ENCODE data around the gene CNNM4.

Gene CNNM4

DNA sequence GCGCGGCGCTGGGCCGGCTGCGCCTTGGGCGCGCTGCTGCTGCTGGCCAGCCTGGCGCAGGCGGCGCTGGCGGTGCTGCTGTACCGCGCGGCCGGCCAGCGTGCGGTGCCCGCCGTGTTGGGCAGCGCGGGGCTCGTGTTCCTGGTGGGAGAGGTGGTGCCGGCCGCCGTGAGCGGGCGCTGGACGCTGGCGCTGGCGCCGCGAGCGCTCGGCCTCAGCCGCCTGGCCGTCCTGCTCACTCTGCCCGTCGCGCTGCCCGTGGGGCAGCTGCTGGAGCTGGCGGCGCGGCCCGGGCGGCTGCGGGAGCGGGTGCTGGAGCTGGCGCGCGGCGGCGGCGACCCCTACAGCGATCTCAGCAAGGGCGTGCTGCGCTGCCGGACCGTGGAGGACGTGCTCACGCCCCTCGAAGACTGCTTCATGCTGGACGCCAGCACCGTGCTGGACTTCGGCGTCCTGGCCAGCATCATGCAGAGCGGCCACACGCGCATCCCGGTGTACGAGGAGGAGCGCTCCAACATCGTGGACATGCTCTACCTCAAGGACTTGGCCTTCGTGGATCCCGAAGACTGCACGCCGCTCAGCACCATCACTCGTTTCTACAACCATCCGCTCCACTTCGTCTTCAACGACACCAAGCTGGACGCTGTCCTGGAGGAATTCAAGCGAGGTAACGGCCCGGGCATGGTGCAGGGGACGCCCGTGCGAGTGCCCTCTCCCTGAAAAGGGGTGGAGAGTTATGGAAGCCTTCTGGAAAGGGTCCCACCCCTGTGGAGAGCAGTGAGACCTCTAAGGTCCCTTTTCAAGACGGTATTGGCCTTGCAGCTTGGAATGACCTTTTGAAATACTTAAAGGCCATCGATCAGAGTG lies 56.4 kb downstream of the CNNM4 start:
- H3K27ac ChIP-seq (ENCODE audit: low read depth, low read length): no peak overlapping the region
- H3K9ac ChIP-seq (ENCODE audit: low read depth, low read length): peak overlapping the region; percentile 81
- peak overlapping the region; percentile 64 for H3K4me3 ChIP-seq (ENCODE audit: low read length)
- no peaks in the 10 kb centered on the region; the same call in 1 of the 2 replicates for H3K27me3 ChIP-seq (ENCODE audit: insufficient read depth, low read length)
- WGBS: 2% methylated on average over 89 of the region's 89 CpGs
- peaks cover 17% of the 10 kb centered on the region; the same call in 1 of the 2 replicates for H3K4me1 ChIP-seq (ENCODE audit: insufficient read depth, low read length)
- peaks cover 19% of the 10 kb centered on the region for H3K36me3 ChIP-seq (ENCODE audit: insufficient read depth, low read length)
- H3K9me3 ChIP-seq (ENCODE audit: insufficient read depth, low read depth, low read length): no peaks in the 10 kb centered on the region

DNA sequence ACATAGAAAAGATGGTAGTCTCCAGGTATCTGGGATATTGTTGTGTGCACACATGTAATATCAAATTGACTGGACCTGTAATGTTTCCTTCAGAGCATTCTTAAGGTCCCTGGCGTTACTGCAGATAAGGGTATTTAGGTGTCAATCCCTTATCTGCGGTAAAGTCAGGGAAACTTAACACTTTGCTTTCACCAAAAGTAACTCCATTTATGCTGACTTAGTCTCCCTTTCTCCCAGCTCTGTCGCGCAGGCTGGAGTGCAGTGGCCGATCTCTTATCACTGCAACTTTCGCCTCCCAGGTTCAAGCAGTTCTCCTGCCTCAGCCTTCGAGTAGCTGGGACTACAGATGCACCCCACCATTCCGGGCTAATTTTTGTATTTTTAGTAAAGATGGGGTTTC lies 57.2 kb downstream of the CNNM4 start:
- Histone ChIP-seq H3K4me1 (ENCODE audit: insufficient read depth, low read length) (peaks cover 17% of the 10 kb centered on the region; the same call in 1 of the 2 replicates), H3K9ac (ENCODE audit: low read depth, low read length) (no peak overlapping the region), H3K9me3 (ENCODE audit: insufficient read depth, low read depth, low read length) (no peaks in the 10 kb centered on the region), H3K4me3 (ENCODE audit: low read length) (peak overlapping the region; percentile 64), H3K27ac (ENCODE audit: low read depth, low read length) (no peak overlapping the region), H3K36me3 (ENCODE audit: insufficient read depth, low read length) (peaks cover 25% of the 10 kb centered on the region), H3K27me3 (ENCODE audit: insufficient read depth, low read length) (no peaks in the 10 kb centered on the region; the same call in 1 of the 2 replicates)
- 82% methylated on average over 8 of the region's 8 CpGs for WGBS

DNA sequence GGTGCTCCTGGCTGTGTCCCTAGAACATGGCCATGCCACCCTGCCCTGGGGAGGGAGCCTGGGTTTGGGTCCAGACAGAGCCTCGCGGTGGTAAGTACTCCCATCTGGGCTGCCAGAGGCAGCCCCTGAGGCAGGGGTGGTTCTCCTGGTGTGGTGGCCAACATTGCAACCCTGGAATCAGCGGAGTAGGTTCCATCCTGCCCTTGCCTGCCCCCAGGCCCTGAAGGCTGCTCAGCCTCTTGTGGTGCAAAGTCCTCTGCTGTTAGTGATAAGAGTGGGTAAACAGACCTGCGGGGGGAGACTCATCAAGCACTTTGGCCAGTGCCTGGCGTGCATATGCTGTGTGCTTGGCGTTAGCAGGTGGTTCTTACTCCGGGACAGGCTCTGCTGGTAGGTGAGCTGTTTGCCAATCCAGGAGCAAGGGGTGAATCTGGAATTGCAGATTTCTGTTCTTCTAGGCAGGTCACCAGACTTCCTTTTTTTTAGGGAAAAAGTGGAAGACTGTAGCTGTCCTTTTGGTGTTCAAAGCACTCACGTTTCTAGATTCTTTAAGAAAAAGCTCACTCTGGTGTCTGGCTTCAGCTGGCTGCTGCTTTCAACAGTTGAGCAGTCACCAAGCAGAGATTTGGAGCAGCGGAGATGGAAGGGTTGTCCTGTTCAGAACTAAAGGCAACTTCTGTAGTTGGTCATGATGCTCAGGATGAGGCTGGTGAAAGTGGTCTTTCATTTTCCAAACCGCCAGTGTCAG lies 58.6 kb downstream of the CNNM4 start:
- WGBS: 77% methylated on average over 10 of the region's 10 CpGs
- Histone ChIP-seq H3K9ac (ENCODE audit: low read depth, low read length) (no peak overlapping the region), H3K4me3 (ENCODE audit: low read length) (no peak overlapping the region)

DNA sequence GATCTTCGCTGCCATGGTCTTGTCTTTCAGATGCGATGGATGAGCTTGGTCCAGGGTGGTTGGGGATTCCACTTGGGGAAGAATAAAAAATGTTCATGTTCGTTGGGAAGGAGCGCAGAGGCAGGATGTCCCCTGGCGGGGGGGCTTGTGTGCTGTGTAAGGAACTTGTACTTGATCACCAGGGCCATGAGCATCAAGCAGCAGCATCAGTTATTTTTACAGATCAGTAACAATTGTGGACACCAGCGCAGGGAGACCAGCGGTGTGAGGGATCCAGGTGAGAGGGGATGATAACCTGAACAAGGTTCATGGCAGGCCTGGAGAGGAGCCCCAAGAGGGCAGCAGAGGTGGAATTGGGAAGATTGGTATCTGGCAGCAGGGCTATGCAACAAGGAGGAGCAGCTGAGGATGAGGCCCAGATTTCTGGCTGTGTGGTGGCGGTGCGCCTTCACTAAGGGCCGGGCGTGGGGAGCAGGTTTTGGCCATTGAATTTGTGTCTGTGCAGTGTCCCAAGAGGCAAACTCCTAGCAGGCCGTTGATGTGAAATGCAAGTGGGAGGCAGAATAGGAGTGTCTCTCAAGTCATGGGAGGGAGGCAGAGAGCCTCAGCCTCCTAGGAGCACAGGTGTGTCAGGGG lies 59.3 kb downstream of the CNNM4 start:
- Histone ChIP-seq H3K4me3 (ENCODE audit: low read length) (no peak overlapping the region), H3K4me1 (ENCODE audit: insufficient read depth, low read length) (peaks cover 15% of the 10 kb centered on the region; the same call in 1 of the 2 replicates), H3K9ac (ENCODE audit: low read depth, low read length) (no peak overlapping the region), H3K36me3 (ENCODE audit: insufficient read depth, low read length) (peaks cover 44% of the 10 kb centered on the region), H3K27me3 (ENCODE audit: insufficient read depth, low read length) (no peaks in the 10 kb centered on the region; the same call in 1 of the 2 replicates), H3K9me3 (ENCODE audit: insufficient read depth, low read depth, low read length) (no peaks in the 10 kb centered on the region), H3K27ac (ENCODE audit: low read depth, low read length) (no peak overlapping the region)
- 92% methylated on average over 12 of the region's 12 CpGs for WGBS

More for the DNA sequence above, 58.6 kb downstream of the CNNM4 start:
- Histone ChIP-seq H3K27me3 (ENCODE audit: insufficient read depth, low read length) (no peaks in the 10 kb centered on the region; the same call in 1 of the 2 replicates), H3K4me1 (ENCODE audit: insufficient read depth, low read length) (peaks cover 17% of the 10 kb centered on the region; the same call in 1 of the 2 replicates), H3K9me3 (ENCODE audit: insufficient read depth, low read depth, low read length) (no peaks in the 10 kb centered on the region), H3K27ac (ENCODE audit: low read depth, low read length) (no peak overlapping the region), H3K36me3 (ENCODE audit: insufficient read depth, low read length) (peaks cover 37% of the 10 kb centered on the region)

DNA sequence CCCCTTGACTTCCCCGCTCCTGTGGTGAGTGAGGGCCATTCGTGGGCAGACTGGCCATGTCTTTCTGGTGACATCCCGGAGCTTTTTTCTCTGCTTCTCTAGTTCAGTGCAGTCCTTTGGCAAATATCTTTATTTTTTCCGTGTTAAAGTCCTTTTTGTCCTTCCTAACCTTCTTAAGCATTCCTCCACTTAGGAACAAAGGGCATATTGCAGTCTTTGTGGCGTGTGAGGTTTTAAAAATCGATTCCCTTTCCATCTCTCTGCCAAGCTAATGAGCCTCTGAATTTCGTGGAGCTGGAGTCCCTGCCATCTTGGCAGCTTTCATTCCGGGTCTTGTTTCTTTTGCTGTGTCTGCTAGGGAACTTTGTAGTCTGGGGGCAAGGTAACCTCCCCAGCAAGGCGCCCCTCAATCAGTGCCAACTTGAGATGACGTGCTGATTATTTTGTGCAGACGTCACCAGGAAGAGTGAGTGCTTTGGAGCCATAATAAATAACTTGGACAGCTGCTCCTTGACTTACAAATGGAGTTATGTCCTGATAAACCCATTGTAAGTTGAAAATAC lies 60.5 kb downstream of the CNNM4 start:
- H3K4me1 ChIP-seq (ENCODE audit: insufficient read depth, low read length): peaks cover 14% of the 10 kb centered on the region; the same call in 1 of the 2 replicates
- H3K27me3 ChIP-seq (ENCODE audit: insufficient read depth, low read length): no peaks in the 10 kb centered on the region; the same call in 1 of the 2 replicates
- H3K36me3 ChIP-seq (ENCODE audit: insufficient read depth, low read length): peaks cover 55% of the 10 kb centered on the region
- H3K27ac ChIP-seq (ENCODE audit: low read depth, low read length): no peak overlapping the region
- H3K9me3 ChIP-seq (ENCODE audit: insufficient read depth, low read depth, low read length): no peaks in the 10 kb centered on the region
- no peak overlapping the region for H3K9ac ChIP-seq (ENCODE audit: low read depth, low read length)
- no peak overlapping the region for H3K4me3 ChIP-seq (ENCODE audit: low read length)
- WGBS: 91% methylated on average over 11 of the region's 11 CpGs

DNA sequence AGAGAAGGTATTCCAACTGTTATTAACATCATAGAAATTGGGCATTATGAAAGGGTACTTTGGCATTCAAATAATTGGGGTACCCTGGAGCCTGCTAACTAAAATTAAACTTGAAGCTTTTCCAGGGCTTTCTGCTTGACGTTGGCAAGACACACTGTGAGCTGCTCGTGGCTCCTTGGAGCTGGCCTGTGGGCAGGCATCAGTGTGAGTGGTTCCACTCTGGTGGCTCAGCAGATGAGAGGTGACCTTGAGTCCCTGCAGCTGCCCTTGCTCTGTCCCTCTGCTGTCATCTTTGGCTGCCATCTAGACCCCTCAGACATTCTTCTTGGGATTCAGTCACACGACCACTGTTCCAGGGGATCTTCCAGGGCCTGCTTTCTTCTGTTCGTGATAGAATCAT lies 62.1 kb downstream of the CNNM4 start:
- Histone ChIP-seq H3K9ac (ENCODE audit: low read depth, low read length) (no peak overlapping the region), H3K4me1 (ENCODE audit: insufficient read depth, low read length) (peaks cover 10% of the 10 kb centered on the region; the same call in 1 of the 2 replicates), H3K27ac (ENCODE audit: low read depth, low read length) (no peak overlapping the region), H3K36me3 (ENCODE audit: insufficient read depth, low read length) (peaks cover 68% of the 10 kb centered on the region), H3K27me3 (ENCODE audit: insufficient read depth, low read length) (no peaks in the 10 kb centered on the region; the same call in 1 of the 2 replicates), H3K4me3 (ENCODE audit: low read length) (no peak overlapping the region), H3K9me3 (ENCODE audit: insufficient read depth, low read depth, low read length) (no peaks in the 10 kb centered on the region)
- 91% methylated on average over 4 of the region's 4 CpGs for WGBS

DNA sequence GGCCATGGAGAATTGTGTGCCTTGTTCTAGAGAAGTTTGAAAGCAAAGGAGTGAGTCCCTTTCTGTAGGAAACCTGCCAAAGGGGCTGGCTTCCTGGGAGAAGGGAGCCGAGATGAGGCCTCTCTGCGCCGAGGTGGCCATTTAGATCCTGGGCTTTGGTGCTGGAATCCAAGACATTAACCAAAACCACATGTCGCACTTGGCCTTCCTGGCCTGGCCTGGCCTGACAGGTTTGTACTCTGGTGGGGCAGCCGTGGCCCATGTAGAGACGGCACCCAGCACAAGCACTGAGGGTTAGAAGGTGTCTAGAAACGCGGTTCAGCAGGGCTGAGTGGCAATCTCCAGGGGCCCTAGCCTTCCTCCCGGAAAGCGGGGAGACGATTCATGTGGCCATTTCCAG lies 62.5 kb downstream of the CNNM4 start:
- Histone ChIP-seq H3K4me1 (ENCODE audit: insufficient read depth, low read length) (0 out of 2 replicates have a peak, but pooled peaks cover 6% of the 10 kb centered on the region), H3K9ac (ENCODE audit: low read depth, low read length) (no peak overlapping the region)

DNA sequence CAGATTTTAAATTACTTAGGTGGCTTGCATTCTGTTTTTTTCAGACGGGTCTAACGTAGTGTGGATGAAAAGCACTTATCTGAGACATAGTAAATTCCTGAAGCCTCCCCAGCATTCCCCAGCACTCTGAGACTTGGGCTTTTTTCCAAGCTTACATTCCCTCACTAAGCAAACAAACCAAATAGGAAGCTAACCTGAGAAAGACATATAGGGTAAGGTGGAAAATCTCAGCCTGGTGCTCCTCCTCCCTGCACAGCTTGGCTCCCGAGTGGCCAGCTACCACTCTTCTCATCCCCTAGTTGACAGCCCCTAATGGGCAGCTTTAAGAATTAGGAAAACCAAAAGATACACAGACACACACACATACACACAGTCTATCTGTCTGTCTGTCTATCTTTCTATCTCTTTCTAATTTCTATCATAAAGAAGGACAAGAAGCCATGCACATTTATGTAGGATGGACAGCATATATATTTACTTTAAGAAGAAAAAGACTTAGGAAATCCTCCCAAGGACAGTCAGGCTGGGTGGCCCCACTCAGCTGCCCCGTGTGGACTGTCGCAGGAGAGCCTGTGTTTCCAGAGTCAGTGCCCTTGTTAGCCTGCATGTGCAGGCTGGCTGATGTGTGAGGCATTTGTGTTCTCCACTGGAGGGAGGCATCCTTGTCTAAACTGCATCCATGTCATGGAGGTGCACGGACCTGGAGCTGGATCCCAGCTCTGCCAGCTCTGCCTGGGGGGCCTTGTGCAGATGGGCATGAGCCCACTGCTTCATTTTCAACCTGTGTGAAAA lies 63.6 kb downstream of the CNNM4 start:
- 93% methylated on average over 6 of the region's 6 CpGs for WGBS
- Histone ChIP-seq H3K36me3 (ENCODE audit: insufficient read depth, low read length) (peaks cover 72% of the 10 kb centered on the region), H3K9me3 (ENCODE audit: insufficient read depth, low read depth, low read length) (no peaks in the 10 kb centered on the region), H3K27ac (ENCODE audit: low read depth, low read length) (no peak overlapping the region), H3K9ac (ENCODE audit: low read depth, low read length) (no peak overlapping the region), H3K4me3 (ENCODE audit: low read length) (no peak overlapping the region), H3K4me1 (ENCODE audit: insufficient read depth, low read length) (0 out of 2 replicates have a peak, but pooled peaks cover 3% of the 10 kb centered on the region), H3K27me3 (ENCODE audit: insufficient read depth, low read length) (no peaks in the 10 kb centered on the region)

More for the DNA sequence above, 62.5 kb downstream of the CNNM4 start:
- Histone ChIP-seq H3K4me3 (ENCODE audit: low read length) (no peak overlapping the region), H3K27ac (ENCODE audit: low read depth, low read length) (no peak overlapping the region), H3K9me3 (ENCODE audit: insufficient read depth, low read depth, low read length) (no peaks in the 10 kb centered on the region), H3K27me3 (ENCODE audit: insufficient read depth, low read length) (no peaks in the 10 kb centered on the region), H3K36me3 (ENCODE audit: insufficient read depth, low read length) (peaks cover 68% of the 10 kb centered on the region)
- WGBS: 95% methylated on average over 11 of the region's 11 CpGs

DNA sequence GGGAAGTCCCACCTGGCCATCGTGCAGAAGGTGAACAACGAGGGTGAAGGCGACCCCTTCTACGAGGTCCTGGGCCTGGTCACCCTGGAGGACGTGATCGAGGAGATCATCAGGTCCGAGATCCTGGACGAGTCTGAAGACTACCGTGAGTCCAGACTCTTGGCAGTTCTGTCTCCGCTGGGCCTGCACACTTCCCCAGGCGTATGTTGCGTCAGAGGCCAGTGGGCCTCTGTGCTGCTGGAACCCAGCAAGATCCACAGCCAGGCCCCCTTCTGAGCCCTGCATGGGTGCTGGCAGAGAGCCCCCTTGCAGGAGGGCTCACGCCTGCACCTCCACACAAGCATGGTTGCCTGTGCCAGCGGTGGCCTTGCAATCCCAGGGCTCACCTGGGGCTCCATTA lies 64.4 kb downstream of the CNNM4 start:
- H3K36me3 ChIP-seq (ENCODE audit: insufficient read depth, low read length): peaks cover 76% of the 10 kb centered on the region
- H3K9ac ChIP-seq (ENCODE audit: low read depth, low read length): no peak overlapping the region
- H3K9me3 ChIP-seq (ENCODE audit: insufficient read depth, low read depth, low read length): no peaks in the 10 kb centered on the region
- H3K27me3 ChIP-seq (ENCODE audit: insufficient read depth, low read length): no peaks in the 10 kb centered on the region
- H3K4me3 ChIP-seq (ENCODE audit: low read length): no peak overlapping the region
- no peaks in the 10 kb centered on the region for H3K4me1 ChIP-seq (ENCODE audit: insufficient read depth, low read length)
- no peak overlapping the region for H3K27ac ChIP-seq (ENCODE audit: low read depth, low read length)
- WGBS: 95% methylated on average over 14 of the region's 14 CpGs

Measured in HUES64 (cell line).